Neutrophil (primary cell): ENCODE data around the gene KYNU.
"Not testable (repeated sequence)": the region's sequence is repeated elsewhere in the genome, so short reads cannot be mapped to it uniquely, and the experiment has no call there.

Source experiments
- H3K27ac ChIP-seq: fragments of 200-600 bp; sonication (generic); 2 replicates; pipeline ENCODE4 v1.5.1; 2016; ENCODE audit warnings: mild to moderate bottlenecking, moderate library complexity
- H3K27me3 ChIP-seq: fragments of 200-600 bp; sonication (generic); 2 replicates; pipeline ENCODE4 v1.6.0; 2016; ENCODE audit warnings: mild to moderate bottlenecking
- H3K36me3 ChIP-seq: fragments of 200-600 bp; sonication (generic); 2 replicates; pipeline ENCODE4 v1.5.1; 2017
- H3K4me1 ChIP-seq, 2 experiments: fragments of 200-600 bp in 1 of 2; sonication (generic) in 1 of 2; 1 replicate in 1 of 2; 2 replicates in 1 of 2; pipeline versions ENCODE4 v1.5.1 to v1.6.1; 2013 to 2016; ENCODE audit warnings: low read depth in 1 of 2, low read length in 1 of 2, mild to moderate bottlenecking in 1 of 2, moderate library complexity in 1 of 2; ENCODE audit not compliant: control insufficient read depth in 1 of 2, insufficient read depth in 1 of 2
- H3K4me3 ChIP-seq, 2 experiments: fragments of 200-600 bp in 1 of 2; sonication (generic) in 1 of 2; 1 replicate in 1 of 2; 2 replicates in 1 of 2; pipeline ENCODE4 v1.5.1; 2013 to 2016; ENCODE audit warnings: low read depth in 1 of 2, low read length in 1 of 2, mild to moderate bottlenecking in 1 of 2, moderate library complexity in 1 of 2
- H3K9me3 ChIP-seq: fragments of 200-600 bp; sonication (generic); 2 replicates; pipeline ENCODE4 v1.5.1; 2016
- TF ChIP-seq, protein P1 (sequence below): fragments of 200-600 bp; sonication (generic); IDR thresholded peaks from 2 replicates; pipeline ENCODE4 v1.5.1; 2016; ENCODE audit warnings: antibody characterized with exemption

Gene KYNU

DNA sequence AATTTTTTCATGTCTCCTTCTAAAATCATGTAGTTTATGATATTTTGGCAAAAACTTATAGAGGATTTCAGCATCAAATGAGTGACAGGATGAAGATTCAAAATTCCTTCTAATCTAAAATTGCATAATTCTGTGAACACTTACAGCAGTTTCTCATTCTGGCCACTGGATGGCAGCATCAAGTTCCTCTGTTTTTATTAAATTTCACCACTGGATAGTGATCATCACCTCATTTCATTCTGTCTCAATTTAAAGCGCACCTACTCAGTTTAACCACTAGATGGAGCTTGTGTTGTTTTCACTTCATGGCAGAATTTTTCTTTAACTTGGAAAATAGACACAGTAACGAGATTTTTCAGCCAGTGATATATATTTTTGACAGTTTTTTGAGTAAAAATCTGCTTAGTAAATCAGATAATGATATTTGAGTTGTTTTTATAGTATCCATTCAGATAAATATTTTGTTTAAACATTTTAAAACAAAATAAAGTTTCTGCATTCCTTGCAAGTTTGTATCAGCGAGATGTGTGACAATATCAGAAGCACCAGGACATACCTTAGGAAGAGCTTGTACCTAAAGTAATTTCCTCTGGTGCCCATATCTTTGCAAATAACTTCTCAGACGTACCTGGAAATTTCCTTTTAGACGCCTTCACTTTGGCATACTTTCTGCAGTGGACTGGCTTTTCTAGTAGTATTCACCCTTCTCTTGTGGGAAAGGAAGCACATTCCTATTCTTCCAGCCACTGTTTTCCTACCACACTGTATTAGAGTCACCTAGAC, 157.0 kb downstream of the KYNU start:
- Histone ChIP-seq H3K36me3 (no peaks in the 10 kb centered on the region), H3K4me1 (peaks cover 15 to 18% of the 10 kb centered on the region in 2 experiments), H3K27ac (no peak overlapping the region)

DNA sequence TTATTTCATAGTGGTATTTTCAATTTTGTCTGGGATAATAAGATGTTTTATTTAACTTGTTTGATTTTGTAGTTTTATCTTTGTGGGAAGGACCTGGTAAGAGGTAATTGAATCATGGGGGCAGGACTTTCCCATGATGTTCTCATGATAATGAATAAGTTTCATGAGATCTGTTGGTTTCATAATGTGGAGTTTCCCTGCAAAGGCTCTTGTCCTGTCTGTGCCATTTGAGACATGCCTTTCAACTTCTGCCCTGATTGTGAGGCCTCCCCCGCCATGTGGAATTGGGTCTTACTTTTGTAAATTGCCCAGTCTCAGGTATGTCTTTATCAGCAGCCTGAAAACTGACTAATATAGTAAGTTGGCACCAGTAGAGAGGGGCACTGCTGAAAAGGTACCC, 174.0 kb downstream of the KYNU start:
- Histone ChIP-seq H3K9me3 (no peaks in the 10 kb centered on the region), H3K4me3 (no peak overlapping the region), H3K36me3 (no peaks in the 10 kb centered on the region), H3K27ac (no peak overlapping the region), H3K4me1 (no peaks in the 10 kb centered on the region), H3K27me3 (no peaks in the 10 kb centered on the region)
- TF ChIP-seq, protein P1, sequence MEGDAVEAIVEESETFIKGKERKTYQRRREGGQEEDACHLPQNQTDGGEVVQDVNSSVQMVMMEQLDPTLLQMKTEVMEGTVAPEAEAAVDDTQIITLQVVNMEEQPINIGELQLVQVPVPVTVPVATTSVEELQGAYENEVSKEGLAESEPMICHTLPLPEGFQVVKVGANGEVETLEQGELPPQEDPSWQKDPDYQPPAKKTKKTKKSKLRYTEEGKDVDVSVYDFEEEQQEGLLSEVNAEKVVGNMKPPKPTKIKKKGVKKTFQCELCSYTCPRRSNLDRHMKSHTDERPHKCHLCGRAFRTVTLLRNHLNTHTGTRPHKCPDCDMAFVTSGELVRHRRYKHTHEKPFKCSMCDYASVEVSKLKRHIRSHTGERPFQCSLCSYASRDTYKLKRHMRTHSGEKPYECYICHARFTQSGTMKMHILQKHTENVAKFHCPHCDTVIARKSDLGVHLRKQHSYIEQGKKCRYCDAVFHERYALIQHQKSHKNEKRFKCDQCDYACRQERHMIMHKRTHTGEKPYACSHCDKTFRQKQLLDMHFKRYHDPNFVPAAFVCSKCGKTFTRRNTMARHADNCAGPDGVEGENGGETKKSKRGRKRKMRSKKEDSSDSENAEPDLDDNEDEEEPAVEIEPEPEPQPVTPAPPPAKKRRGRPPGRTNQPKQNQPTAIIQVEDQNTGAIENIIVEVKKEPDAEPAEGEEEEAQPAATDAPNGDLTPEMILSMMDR, result no peak

More for the DNA sequence above, 157.0 kb downstream of the KYNU start:
- TF ChIP-seq, protein P1, result peak; percentile 97
- Histone ChIP-seq H3K27me3 (no peaks in the 10 kb centered on the region), H3K9me3 (no peaks in the 10 kb centered on the region), H3K4me3 (no peak overlapping the region)

DNA sequence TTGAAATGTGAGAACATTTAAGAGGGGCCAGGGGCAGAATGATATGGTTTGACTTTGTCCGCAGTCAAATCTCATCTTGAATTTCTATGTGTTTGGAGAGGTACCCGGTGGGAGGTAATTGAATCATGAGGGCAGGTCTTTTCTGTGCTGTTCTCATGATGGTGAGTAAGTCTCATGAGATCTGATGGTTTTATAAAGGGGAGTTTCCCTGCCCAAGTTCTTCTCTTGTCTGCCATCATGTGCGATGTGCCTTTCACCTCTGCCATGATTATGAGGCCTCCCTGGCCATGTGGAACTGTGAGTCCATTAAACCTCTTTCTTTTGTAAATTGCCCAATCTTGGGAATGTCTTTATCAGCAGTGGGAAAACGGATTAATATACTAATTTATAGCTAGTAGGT, 176.0 kb downstream of the KYNU start:
- H3K9me3 ChIP-seq, H3K36me3 ChIP-seq, H3K27me3 ChIP-seq, H3K4me1 ChIP-seq, H3K4me3 ChIP-seq, H3K27ac ChIP-seq: not testable (repeated sequence)

DNA sequence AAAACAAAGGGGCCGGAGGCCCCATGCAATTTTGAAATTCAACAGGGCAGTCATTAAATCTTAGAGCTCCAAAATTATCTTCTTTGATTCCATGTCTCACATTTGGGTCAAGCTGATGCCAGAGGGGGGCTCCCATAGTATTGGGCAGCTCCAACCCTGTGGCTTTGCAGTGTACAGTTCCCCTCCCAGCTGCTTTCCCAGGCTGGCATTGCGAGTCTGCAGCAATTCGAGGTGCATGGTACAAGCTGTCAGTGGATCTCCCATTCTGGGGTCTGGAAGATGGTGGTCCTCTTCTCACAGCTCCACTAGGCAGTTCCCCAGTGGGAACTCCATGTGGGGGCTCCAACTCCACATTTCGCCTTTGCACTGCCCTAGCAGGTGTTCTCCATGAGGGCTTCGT, 179.1 kb downstream of the KYNU start:
- no peak overlapping the region for H3K4me3 ChIP-seq
- TF ChIP-seq, protein P1, result no peak
- H3K27ac ChIP-seq, result no peak overlapping the region
- H3K9me3 ChIP-seq, result no peaks in the 10 kb centered on the region
- H3K4me1 ChIP-seq, result no peaks in the 10 kb centered on the region
- H3K27me3 ChIP-seq, result no peaks in the 10 kb centered on the region
- no peaks in the 10 kb centered on the region for H3K36me3 ChIP-seq

DNA sequence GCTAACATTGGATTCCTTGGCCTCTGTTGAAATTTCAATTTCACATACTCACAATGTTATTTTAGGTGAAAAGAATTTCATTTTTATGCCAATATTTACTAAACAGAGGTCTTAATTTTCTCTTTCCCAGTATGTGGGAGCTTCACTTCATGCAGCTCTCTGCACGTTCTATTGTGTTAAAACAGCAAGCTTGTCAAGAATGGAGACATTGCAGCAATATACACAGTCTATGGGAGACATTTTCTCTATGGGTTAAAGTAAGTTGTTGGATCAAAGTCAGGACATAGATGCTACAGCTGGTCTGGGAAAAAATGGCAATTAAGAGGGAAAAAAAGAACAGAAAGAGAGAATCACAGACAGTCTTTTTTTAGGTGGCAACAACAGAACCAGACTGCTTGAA, 181.4 kb downstream of the KYNU start:
- Histone ChIP-seq H3K27ac (no peak overlapping the region), H3K4me1 (no peaks in the 10 kb centered on the region), H3K36me3 (no peaks in the 10 kb centered on the region), H3K4me3 (no peak overlapping the region), H3K27me3 (no peaks in the 10 kb centered on the region), H3K9me3 (no peaks in the 10 kb centered on the region)
- TF ChIP-seq, protein P1, result no peak

DNA sequence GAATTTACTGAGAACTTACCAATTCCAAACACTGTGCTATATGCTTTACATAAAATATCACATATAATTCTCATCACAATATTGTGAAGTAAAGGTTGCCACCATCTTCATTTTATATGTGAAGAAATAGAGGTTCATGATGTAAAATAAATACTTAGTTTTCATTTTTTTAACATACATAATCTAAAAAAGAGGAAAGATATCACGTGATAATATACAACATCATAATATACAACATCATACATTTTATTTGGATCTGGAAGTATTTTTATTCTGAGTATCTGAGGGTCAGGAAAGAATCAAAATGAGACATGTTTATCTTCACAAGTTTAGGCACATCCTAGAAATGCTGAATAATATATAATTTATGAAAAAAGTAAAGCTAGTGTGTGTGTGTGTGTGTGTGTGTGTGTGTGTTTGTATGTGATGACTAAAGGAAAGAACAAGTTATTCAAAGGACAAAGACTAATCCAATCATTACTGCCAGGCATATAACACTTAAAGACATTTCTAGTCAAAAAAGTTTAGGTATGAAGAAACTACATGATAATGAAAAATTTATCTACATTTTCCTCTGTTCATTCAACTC, 186.2 kb downstream of the KYNU start:
- TF ChIP-seq, protein P1, result no peak
- Histone ChIP-seq H3K36me3 (no peaks in the 10 kb centered on the region), H3K9me3 (no peaks in the 10 kb centered on the region), H3K27ac (no peak overlapping the region), H3K4me3 (no peak overlapping the region), H3K27me3 (no peaks in the 10 kb centered on the region), H3K4me1 (peaks cover 14 to 17% of the 10 kb centered on the region in 2 experiments)
